ENCODE data around the gene JUN. TPM values are rescaled to one million over a fixed set of nuclear protein-coding genes. Genes with fewer than 3 reads are reported as not detected.

The JUN gene
- total and polyA plus RNA-seq, 2 of the 13 experiments (the other 11 are each of a cell fraction or from before 2014, with no cell fraction given), result 18.2 to 22.3 TPM

- TF ChIP-seq ZNF607 (CRISPR knock-in tag; IDR thresholded peaks at IDR 0.05; ENCODE audit: borderline replicate concordance), result no peak
- peak; percentile 24; the same call in 1 of the 2 replicates for TF ChIP-seq ELF1 (CRISPR knock-in tag; IDR thresholded peaks at IDR 0.05)
- TF ChIP-seq SAP130 (CRISPR knock-in tag; IDR thresholded peaks at IDR 0.05; ENCODE audit: low read depth), result 0 out of 2 replicates have a peak, but pooled peaks have one; percentile 28
- peak; percentile 66; the same call in 1 of the 2 replicates for TF ChIP-seq TBX3 (IDR thresholded peaks at IDR 0.05; ENCODE audit: borderline replicate concordance)
- TF ChIP-seq ZNF660 (CRISPR knock-in tag; IDR thresholded peaks at IDR 0.05; ENCODE audit: borderline replicate concordance, low read depth), result no peak
- peak; percentile 23 for TF ChIP-seq ASH2L (IDR thresholded peaks at IDR 0.05; ENCODE audit: insufficient read length, low read depth, low read length)
- TF ChIP-seq CEBPZ (IDR thresholded peaks at IDR 0.05; ENCODE audit: low read length), result 0 out of 2 replicates have a peak, but pooled peaks have one; percentile 38
These were observed 4.0 kb downstream of the JUN start (continued) for GRCh38 chr1:58779801-58780382.

- H3K79me2 ChIP-seq (ENCODE audit: insufficient read depth, low read length), result peaks cover 24% of the 10 kb centered on the region
- ATAC-seq (no peak), FAIRE-seq (no peak), DNase-seq (ENCODE audit: low spot score) (no peak)
- H3K9ac ChIP-seq (ENCODE audit: insufficient read depth, low read depth, low read length), result no peak overlapping the region
- in situ Hi-C loops (cut with HindIII; ENCODE audit: extremely low pct_ligation_motif_present, low pct_unique_long_range_greater_than_20kb) (no loop called here), intact Hi-C loops (cut with micrococcal nuclease; ENCODE audit: unreplicated experiment) (no loop called here)
- peaks cover 32% of the 10 kb centered on the region for H4K20me1 ChIP-seq (ENCODE audit: insufficient read depth, low read length)
- peaks cover 36% of the 10 kb centered on the region for H3K4me1 ChIP-seq (ENCODE audit: insufficient read depth, low read length)
- no peak overlapping the region for H3K27ac ChIP-seq (ENCODE audit: extremely low read length, insufficient read depth, low read length)
- H3K4me3 ChIP-seq (replicated peaks in 1 of 3; ENCODE audit: insufficient read depth in 1 of 3, low read depth in 2 of 3, low read length in 3 of 3), result no peak overlapping the region
- no peak overlapping the region for H2AFZ ChIP-seq (ENCODE audit: low read length)
- CTCF ChIA-PET (ENCODE audit: low intra/inter-chr PET ratio, low total read pairs), result no interaction called here
- no peak overlapping the region for H3K4me2 ChIP-seq (ENCODE audit: low read depth, low read length)
- POLR2A ChIA-PET, result interaction anchor here (0.6 to 1.0 kb wide), 2 partner anchors 24 to 517 kb away, joined by 3 read pairs; no protein-coding TSS in a partner anchor
- no peaks in the 10 kb centered on the region for H3K36me3 ChIP-seq (replicated peaks in 1 of 2; ENCODE audit: control insufficient read depth in 1 of 2, insufficient read depth in 2 of 2, low read length in 2 of 2)
- no peaks in the 10 kb centered on the region for H3K9me3 ChIP-seq (ENCODE audit: low read length)
- H3K27me3 ChIP-seq (ENCODE audit: control insufficient read depth in 1 of 2, insufficient read depth in 2 of 2, low read length in 2 of 2), result no peaks in the 10 kb centered on the region; a peak in 1 of 5 replicates
- 57% methylated on average over 2 of the region's 2 CpGs for WGBS (ENCODE audit: low lambda C conversion rate)
- BruUV-seq (replicated peaks), result no TSS peak
- TF ChIP-seq NR2F6 (IDR thresholded peaks at IDR 0.05) (no peak), NR2F6 (CRISPR knock-in tag; IDR thresholded peaks at IDR 0.05) (no peak), YEATS2 (CRISPR knock-in tag; IDR thresholded peaks at IDR 0.05; ENCODE audit: borderline replicate concordance) (no peak), ZNF224 (CRISPR knock-in tag; IDR thresholded peaks at IDR 0.05) (no peak), ZNF207 (IDR thresholded peaks at IDR 0.05; ENCODE audit: borderline replicate concordance) (no peak), CCDC6 (CRISPR knock-in tag; IDR thresholded peaks at IDR 0.05) (no peak), DBP (CRISPR knock-in tag; IDR thresholded peaks at IDR 0.05; ENCODE audit: not compliant biosample characterization) (no peak), SOX5 (CRISPR knock-in tag; IDR thresholded peaks at IDR 0.05; ENCODE audit: borderline replicate concordance) (no peak), BRF2 (CRISPR knock-in tag; IDR thresholded peaks at IDR 0.05) (no peak), HOXA3 (CRISPR knock-in tag; IDR thresholded peaks at IDR 0.05) (no peak)
These were observed 4.6 kb downstream of the JUN start for GRCh38 chr1:58779059-58779754.

Measured in HepG2 (cell line).